Mammary epithelial cell (primary cell): ENCODE data around the gene ANKIB1.

Experiments
- CTCF ChIP-seq, 2 donors: IDR thresholded peaks in 1 of 2; conservative IDR thresholded peaks in 1 of 2; 2 replicates each; pipeline ENCODE4 v1.5.1; 2011 to 2012; ENCODE audit warnings: inconsistent platforms in 2 of 2, low read length in 2 of 2, mild to moderate bottlenecking in 2 of 2, control low read depth in 1 of 2, low read depth in 1 of 2; ENCODE audit not compliant: insufficient read depth in 1 of 2; ENCODE audit errors: extremely low read depth in 1 of 2
- EZH2 ChIP-seq: IDR thresholded peaks from 2 replicates; pipeline ENCODE4 v1.6.1; 2012; ENCODE audit warnings: low read length, inconsistent platforms, borderline replicate concordance

- TF ChIP-seq CTCF (conservative IDR thresholded peaks at IDR 0.05 in 1 of 2, IDR thresholded peaks at IDR 0.05 in 1 of 2; ENCODE audit: extremely low read depth in 1 of 2, insufficient read depth in 1 of 2, low read depth in 1 of 2, low read length in 2 of 2): no peak
- no peak for TF ChIP-seq EZH2
These were observed 172.1 kb downstream of the ANKIB1 start for GRCh38 chr7:92417913-92418312.
